ENCODE measurements around the gene B3GAT3.
"Not testable (repeated sequence)": the region's sequence is repeated elsewhere in the genome, so short reads cannot be mapped to it uniquely, and the experiment has no call there.

B3GAT3 gene

DNA sequence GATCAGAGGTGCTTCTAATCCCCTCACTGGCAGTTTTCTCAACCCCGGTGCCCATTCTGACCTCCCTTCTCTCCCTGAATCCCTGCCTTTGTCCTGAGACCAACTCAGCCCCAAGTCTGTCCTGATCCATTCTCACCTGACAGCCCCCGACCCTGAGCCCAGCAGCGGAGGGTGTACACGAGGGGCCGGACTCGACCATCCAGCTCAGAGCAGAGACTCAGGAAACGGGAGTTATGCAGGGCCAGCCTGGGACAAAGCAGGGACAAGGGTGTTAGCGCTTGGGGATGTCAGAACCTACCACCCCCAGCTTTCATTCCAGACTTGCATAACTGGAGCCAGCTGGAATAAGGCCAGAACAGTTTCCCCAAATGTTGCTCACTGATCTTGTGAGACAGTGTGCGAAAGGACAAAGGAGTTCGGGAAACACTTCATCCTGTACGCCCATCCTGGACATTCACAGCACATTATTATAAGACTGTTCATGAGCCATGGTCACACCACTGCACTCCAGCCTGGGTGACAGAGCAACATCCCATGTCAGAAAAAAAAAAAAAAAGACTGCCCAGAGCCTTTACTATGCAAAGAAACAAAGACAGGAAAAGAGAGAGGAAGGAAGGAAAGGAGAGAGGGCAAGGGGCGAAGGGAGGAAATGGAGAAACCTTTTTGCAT lies 44.6 kb downstream of the B3GAT3 start:
- DNase-seq (ENCODE audit: low read depth), result no peak

DNA sequence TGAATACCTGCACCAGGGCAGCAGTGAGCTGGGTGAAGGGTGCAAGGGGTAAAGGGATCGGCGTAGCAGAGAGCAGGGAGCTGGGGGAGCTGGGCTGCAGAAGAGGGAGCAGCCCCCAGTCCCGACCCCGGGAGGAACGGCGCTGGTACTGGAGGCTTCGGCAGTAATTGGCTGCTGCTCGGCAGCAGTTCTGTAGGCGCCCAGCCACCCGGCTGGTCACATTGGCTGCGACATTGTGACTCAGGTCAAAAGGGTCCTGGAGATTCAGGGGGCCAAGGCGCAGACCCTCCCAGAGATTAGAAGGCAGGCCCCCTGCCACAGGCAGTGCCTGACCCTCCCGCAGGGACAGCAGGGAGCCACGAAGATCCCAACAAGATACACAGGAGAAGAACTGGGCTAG lies 45.9 kb downstream of the B3GAT3 start:
- no peak for DNase-seq (ENCODE audit: low read depth)

DNA sequence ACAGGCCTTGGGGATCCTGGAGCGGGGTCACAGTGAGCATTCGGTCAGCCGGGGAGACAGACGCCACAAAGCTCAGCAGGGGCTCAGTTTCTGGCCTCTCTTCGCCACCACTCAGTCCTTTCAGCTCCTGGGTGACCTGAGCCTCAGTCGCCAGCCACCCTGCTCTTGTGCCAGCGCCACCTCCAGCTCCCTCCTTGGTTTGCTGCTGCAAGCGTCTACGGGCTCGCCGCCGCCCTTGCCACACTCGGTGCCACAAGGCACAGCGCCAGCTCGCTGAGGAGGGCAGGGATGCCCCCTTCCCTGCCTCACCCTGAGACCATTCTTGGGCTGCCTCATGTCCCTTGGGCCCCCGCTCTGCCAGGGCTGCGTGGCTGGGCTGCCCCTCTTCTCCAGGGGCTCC lies 46.6 kb downstream of the B3GAT3 start:
- no peak for DNase-seq (ENCODE audit: low read depth)

DNA sequence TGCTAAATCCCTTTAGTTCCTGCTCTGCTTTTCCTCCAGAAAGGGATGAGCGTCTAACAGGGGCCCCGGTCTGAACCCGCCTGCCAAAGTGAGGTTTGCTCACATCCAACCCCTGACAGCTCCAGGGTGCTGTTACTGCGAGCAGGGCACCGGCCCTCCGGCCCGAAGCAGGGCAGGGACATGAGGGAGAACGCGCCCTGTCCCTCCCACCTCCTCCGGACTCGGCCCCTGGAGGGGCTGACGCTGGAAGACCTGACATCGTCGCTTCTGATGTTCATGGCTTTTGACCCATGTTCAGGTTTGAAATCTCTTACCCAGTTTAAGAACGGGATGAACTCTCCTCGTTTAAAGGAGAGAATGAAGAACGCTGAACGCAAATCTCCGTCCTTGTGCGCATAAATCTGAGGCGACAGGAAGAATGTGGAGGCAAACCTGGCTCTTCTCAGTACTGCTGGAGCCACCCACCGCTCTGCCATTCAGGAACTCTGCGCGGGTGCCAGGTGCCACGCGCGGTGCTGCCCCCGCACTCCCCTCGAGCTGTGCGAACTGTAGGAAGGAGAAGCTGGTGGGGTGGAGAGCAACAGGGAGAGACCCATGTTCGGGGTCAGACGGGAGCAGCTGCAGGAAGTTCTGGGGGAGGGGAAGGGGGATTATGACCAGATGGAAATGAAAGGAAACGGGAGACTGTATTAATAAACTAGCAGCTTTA lies 47.3 kb downstream of the B3GAT3 start:
- DNase-seq (ENCODE audit: low read depth), result no peak

DNA sequence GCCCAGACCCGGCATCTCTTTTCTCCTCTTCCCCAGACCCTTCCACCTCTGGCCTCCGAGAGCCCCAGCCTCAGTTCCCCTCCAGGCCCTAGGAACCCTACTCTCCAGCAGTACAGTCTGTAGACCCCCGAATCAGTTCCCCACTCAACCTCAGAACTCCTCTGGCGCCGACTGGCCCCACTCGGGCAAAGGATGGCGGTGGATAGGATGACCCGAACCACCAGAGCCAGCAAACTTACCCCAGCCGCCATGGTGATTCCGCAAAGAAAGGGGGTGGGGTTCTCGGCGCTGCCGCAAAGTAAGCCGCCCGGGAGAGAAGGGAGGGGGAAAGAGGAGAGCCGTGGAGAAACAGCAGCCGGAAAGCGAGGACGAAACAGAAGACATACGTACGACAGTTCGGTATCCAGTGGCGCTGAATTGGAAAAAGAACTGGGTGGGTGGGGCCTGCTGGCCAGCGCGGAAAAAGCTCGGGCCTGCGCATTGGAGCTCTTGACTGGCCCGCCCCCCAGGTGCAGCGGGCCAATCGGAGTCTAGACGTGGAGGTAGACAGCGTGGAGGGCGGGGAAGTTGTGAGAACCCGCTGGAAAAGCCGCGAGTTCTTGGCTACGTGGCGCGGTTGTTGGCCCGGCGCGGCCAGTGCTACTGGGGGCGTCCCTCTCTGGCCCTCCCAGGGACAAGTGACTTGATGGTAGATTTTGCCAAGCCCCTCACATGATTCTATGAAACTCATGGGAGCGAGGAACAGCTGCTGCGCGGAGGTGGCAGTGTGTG lies 48.0 kb downstream of the B3GAT3 start, which contains the start of gene EEF1G:
Gene EEF1G (minus strand): TSS at position 300 of the 771 bp plus-strand sequence. CDS start 49 bp downstream, at position 251.
- peak; percentile 100 for DNase-seq (ENCODE audit: low read depth)

GRCh38 chr11:62573006-62573591 lies 48.7 kb downstream of the B3GAT3 start:
- DNase-seq (ENCODE audit: low read depth), result no peak

GRCh38 chr11:62572431-62572830 lies 49.4 kb downstream of the B3GAT3 start:
- DNase-seq (ENCODE audit: low read depth), result no peak

DNA sequence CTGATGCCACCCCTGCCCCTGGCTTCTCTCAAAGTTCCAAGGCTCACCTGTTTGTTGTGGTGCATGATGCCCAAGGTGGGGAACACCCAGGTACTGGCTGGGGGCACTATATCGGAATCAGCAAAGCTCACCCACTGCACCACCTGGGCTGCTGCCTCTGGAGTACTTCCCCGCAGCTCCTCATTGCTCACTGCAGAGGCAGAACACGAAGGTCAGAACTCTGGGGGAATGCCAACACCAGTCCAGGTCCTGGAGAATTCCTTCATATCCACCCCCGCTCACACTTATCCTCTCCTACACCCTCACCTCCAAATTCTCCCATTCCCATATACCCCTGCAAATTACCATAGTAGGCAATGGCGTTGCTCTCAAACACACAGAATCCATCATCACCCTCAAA lies 50.3 kb downstream of the B3GAT3 start:
- not testable (repeated sequence) for DNase-seq (ENCODE audit: low read depth)

- not testable (repeated sequence) for DNase-seq (ENCODE audit: low read depth)
Observed at GRCh38 chr11:62570903-62571302, 50.9 kb downstream of the B3GAT3 start.

GRCh38 chr11:62569611-62570010 lies 52.2 kb downstream of the B3GAT3 start:
- DNase-seq (ENCODE audit: low read depth), result peak; percentile 50

DNA sequence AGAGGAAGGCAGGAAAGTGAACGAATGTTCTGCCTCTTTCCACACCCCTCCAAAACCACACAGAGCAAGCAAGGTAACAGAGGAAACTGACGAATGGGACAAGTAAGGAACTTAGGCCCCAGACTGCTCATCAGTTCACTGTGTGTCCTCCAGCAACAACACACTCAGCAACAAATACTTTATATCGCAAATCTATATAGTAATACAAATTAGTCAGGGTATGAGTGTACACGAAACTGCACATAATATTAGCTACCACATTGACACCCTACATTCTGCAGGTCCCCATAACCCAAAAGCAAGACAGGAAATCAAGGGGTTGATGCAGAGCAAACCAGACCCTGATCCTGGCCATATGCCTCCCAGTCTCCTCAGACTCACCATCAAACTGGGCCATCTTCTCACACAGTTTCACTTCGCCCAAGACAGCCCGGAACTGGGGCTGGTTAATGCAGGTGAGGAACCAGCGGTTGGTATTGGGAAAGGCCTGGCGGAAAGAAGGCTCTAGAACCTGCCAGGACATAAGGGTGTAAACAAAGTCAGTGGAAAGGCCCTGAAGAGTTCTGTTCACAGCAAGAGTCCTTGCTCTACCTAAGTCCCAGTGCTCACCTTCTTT lies 54.7 kb downstream of the B3GAT3 start:
- no peak for DNase-seq (ENCODE audit: low read depth)

GRCh38 chr11:62566247-62566646 lies 55.5 kb downstream of the B3GAT3 start:
- no peak for DNase-seq (ENCODE audit: low read depth)
